ENCODE data around the gene SNTG2. TPM values are rescaled to one million over a fixed set of nuclear protein-coding genes. Genes with fewer than 3 reads are reported as not detected.

SNTG2 gene
- total and polyA plus RNA-seq, 2 of the 13 experiments (the other 11 are each of a cell fraction or from before 2014, with no cell fraction given): not detected

DNA sequence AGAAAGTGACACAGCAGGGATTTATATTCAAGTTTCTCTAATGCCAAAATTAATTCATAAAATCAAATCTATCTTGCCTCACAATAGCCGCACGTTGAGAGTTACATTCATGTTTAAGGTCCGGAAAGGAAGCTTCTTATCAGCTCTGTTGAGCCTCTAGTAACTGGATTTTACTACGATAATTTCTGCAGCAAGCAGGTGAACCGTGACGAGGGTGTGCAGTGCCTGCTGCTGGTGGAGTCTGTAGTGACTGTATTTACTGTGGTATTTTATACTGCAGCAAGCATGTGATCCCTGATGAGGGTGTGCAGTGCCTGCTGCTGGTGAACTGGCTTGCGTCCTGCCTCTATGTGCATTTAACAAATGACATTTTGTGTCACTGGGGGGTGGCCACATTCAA lies 120.0 kb downstream of the SNTG2 start (continued):
- TF ChIP-seq TRAFD1 (CRISPR knock-in tag; IDR thresholded peaks at IDR 0.05; ENCODE audit: borderline replicate concordance) (no peak), ZNF431 (CRISPR knock-in tag; IDR thresholded peaks at IDR 0.05; ENCODE audit: borderline replicate concordance, low read depth) (no peak), ZNF773 (CRISPR knock-in tag; IDR thresholded peaks at IDR 0.05; ENCODE audit: borderline replicate concordance) (no peak), ATRX (CRISPR knock-in tag; IDR thresholded peaks at IDR 0.05; ENCODE audit: borderline replicate concordance) (no peak)

GRCh38 chr2:1071650-1072049 lies 121.0 kb downstream of the SNTG2 start:
- intact Hi-C loops (cut with micrococcal nuclease; ENCODE audit: unreplicated experiment): no loop called here
- Histone ChIP-seq H4K20me1 (ENCODE audit: insufficient read depth, low read length) (no peaks in the 10 kb centered on the region), H3K27ac (ENCODE audit: extremely low read length, insufficient read depth, low read length) (no peak overlapping the region), H3K9me3 (ENCODE audit: low read length) (no peaks in the 10 kb centered on the region), H3K4me2 (ENCODE audit: low read depth, low read length) (no peak overlapping the region), H3K9ac (ENCODE audit: insufficient read depth, low read depth, low read length) (no peak overlapping the region), H3K27me3 (ENCODE audit: control insufficient read depth in 1 of 2, insufficient read depth in 2 of 2, low read length in 2 of 2) (peaks cover 2 to 12% of the 10 kb centered on the region in 2 experiments; a peak in 3 of 5 replicates), H3K79me2 (ENCODE audit: insufficient read depth, low read length) (no peaks in the 10 kb centered on the region), H2AFZ (ENCODE audit: low read length) (no peak overlapping the region), H3K4me3 (replicated peaks in 1 of 3; ENCODE audit: insufficient read depth in 1 of 3, low read depth in 2 of 3, low read length in 3 of 3) (no peak overlapping the region), H3K36me3 (replicated peaks in 1 of 2; ENCODE audit: control insufficient read depth in 1 of 2, insufficient read depth in 2 of 2, low read length in 2 of 2) (no peaks in the 10 kb centered on the region), H3K4me1 (ENCODE audit: insufficient read depth, low read length) (no peaks in the 10 kb centered on the region)
- CTCF ChIA-PET (ENCODE audit: low intra/inter-chr PET ratio, low total read pairs): no interaction called here
- WGBS (ENCODE audit: low lambda C conversion rate): 45% methylated on average over 3 of the region's 3 CpGs
- no peak for FAIRE-seq
- no peak for DNase-seq (ENCODE audit: low spot score)
- BruUV-seq (replicated peaks): no TSS peak
- POLR2A ChIA-PET: no interaction called here
- no peak for ATAC-seq
- in situ Hi-C loops (cut with HindIII; ENCODE audit: extremely low pct_ligation_motif_present, low pct_unique_long_range_greater_than_20kb): no loop called here
- TF ChIP-seq MAFF (IDR thresholded peaks at IDR 0.05; ENCODE audit: low read depth, low read length) (peak; percentile 43), MEIS1 (CRISPR knock-in tag; IDR thresholded peaks at IDR 0.05; ENCODE audit: borderline replicate concordance) (no peak), STAT6 (CRISPR knock-in tag; IDR thresholded peaks at IDR 0.05; ENCODE audit: borderline replicate concordance) (no peak), ZSCAN20 (CRISPR knock-in tag; IDR thresholded peaks at IDR 0.05; ENCODE audit: borderline replicate concordance) (no peak), MNT (IDR thresholded peaks at IDR 0.05) (peak; percentile 0; the same call in 1 of the 2 replicates), NPAS2 (CRISPR knock-in tag; IDR thresholded peaks at IDR 0.05; ENCODE audit: borderline replicate concordance) (no peak)
- TF ChIP-seq, protein P1, sequence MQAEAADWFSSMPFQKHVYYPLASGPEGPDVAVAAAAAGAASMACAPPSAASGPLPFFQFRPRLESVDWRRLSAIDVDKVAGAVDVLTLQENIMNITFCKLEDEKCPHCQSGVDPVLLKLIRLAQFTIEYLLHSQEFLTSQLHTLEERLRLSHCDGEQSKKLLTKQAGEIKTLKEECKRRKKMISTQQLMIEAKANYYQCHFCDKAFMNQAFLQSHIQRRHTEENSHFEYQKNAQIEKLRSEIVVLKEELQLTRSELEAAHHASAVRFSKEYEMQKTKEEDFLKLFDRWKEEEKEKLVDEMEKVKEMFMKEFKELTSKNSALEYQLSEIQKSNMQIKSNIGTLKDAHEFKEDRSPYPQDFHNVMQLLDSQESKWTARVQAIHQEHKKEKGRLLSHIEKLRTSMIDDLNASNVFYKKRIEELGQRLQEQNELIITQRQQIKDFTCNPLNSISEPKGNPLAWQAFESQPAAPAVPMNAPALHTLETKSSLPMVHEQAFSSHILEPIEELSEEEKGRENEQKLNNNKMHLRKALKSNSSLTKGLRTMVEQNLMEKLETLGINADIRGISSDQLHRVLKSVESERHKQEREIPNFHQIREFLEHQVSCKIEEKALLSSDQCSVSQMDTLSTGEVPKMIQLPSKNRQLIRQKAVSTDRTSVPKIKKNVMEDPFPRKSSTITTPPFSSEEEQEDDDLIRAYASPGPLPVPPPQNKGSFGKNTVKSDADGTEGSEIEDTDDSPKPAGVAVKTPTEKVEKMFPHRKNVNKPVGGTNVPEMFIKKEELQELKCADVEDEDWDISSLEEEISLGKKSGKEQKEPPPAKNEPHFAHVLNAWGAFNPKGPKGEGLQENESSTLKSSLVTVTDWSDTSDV (CRISPR knock-in tag; IDR thresholded peaks at IDR 0.05): no peak
- TF ChIP-seq, protein P2, sequence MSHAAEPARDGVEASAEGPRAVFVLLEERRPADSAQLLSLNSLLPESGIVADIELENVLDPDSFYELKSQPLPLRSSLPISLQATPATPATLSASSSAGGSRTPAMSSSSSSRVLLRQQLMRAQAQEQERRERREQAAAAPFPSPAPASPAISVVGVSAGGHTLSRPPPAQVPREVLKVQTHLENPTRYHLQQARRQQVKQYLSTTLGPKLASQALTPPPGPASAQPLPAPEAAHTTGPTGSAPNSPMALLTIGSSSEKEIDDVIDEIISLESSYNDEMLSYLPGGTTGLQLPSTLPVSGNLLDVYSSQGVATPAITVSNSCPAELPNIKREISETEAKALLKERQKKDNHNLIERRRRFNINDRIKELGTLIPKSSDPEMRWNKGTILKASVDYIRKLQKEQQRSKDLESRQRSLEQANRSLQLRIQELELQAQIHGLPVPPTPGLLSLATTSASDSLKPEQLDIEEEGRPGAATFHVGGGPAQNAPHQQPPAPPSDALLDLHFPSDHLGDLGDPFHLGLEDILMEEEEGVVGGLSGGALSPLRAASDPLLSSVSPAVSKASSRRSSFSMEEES (CRISPR knock-in tag; IDR thresholded peaks at IDR 0.05): no peak
